Stomach (tissue), 9 donors: ENCODE measurements around the gene RASSF3. TPM values are rescaled to one million over a fixed set of nuclear protein-coding genes. Genes with fewer than 3 reads are reported as not detected.

Experiments used
- DNase-seq, 2 donors: peaks; one replicate each; pipeline versions ENCODE4 v3.0.0 to v3.0.0-alpha.2; 2013 to 2019
- H3K27ac ChIP-seq, 5 donors: fragments of 200-600 bp in 4 of 5; sonication (generic) in 4 of 5; one replicate each; pipeline ENCODE4 v1.5.1; 2013 to 2019; ENCODE audit warnings: mild to moderate bottlenecking in 1 of 5, moderate library complexity in 1 of 5
- H3K27me3 ChIP-seq, 3 donors: fragments of 200-600 bp; sonication (generic); one replicate each; pipeline ENCODE4 v1.5.1; 2017 to 2019; ENCODE audit warnings: mixed run types in 1 of 3
- H3K36me3 ChIP-seq, 4 donors: fragments of 200-600 bp; sonication (generic); 1 replicate in 3 of 4; 2 replicates in 1 of 4; pipeline ENCODE4 v1.5.1; 2016 to 2019
- H3K4me1 ChIP-seq, 4 donors: fragments of 200-600 bp; sonication (generic); one replicate each; pipeline ENCODE4 v1.5.1; 2016 to 2019
- H3K4me3 ChIP-seq, 4 donors: fragments of 200-600 bp; sonication (generic) in 3 of 4; one replicate each; pipeline ENCODE4 v1.5.1; 2016 to 2019; ENCODE audit warnings: mild to moderate bottlenecking in 1 of 4
- H3K9me3 ChIP-seq, 4 donors: fragments of 200-600 bp; sonication (generic); one replicate each; pipeline ENCODE4 v1.5.1; 2016 to 2019
- CTCF ChIP-seq, 7 experiments: fragments of 450-650 bp in 4 of 7; fragments of 200-600 bp in 3 of 7; sonication (generic) in 3 of 7; IDR thresholded peaks; one replicate each; pipeline ENCODE4 v1.5.1; 2016 to 2019; ENCODE audit warnings: antibody characterized with exemption in 7 of 7, control low read depth in 2 of 7, mild to moderate bottlenecking in 1 of 7
- EP300 ChIP-seq: sonication (generic); formaldehyde crosslinking; IDR thresholded peaks from one replicate; pipeline ENCODE4 v1.6.1; 2017; ENCODE audit warnings: antibody characterized with exemption
- POLR2A ChIP-seq, 4 donors: fragments of 450-650 bp; IDR thresholded peaks; one replicate each; pipeline ENCODE4 v1.6.1; 2016; ENCODE audit warnings: antibody characterized with exemption in 4 of 4, control low read depth in 2 of 4, mild to moderate bottlenecking in 1 of 4, moderate library complexity in 1 of 4
- POLR2AphosphoS5 ChIP-seq, 3 donors: sonication (generic); formaldehyde crosslinking; IDR thresholded peaks; one replicate each; pipeline ENCODE4 v1.6.1; 2016; ENCODE audit warnings: antibody characterized with exemption in 3 of 3
- WGBS, 5 donors: extraction: QIAGEN DNeasy Blood & Tissue Kit in 3 of 5; methylation state at CpG; one replicate each; pipeline versions ENCODE4 v1.1.5 to v1.1.7; 2013 to 2018; 5-methylcytosine and 5-hydroxymethylcytosine counted together
- intact Hi-C: fragments of 100-400 bp; cut with DNase I; formaldehyde crosslinking; loops from one replicate; pipeline ENCODE4 v1.15.1; 2023; ENCODE audit warnings: low total_unique reads
- polyA plus RNA-seq, 3 donors: library from polyadenylated mRNA; stranded (reverse); fragments of 200-250 nt; gene quantifications; one replicate each; pipeline ENCODE4 v1.2.3, GENCODE V29; 2013
- total RNA-seq, 5 donors: library from RNA; depleted of rRNA; stranded (reverse); fragments of >200 nt; gene quantifications; one replicate each; pipeline versions ENCODE4 v1.1.0 to v1.2.3, GENCODE V29; 2014 to 2016
- donor health status: healthy with polysubstance abuse.
- donor health status: Bipolar disorder and iron deficiency.
- donor health status: healthy.

Gene RASSF3
- total and polyA plus RNA-seq, 8 donors, result 29.3 to 109 (median 54.8) TPM

- peaks cover 47 to 94% (median 90%) of the 10 kb centered on the region in 4 donors for H3K36me3 ChIP-seq
- no peak for DNase-seq
- no peak overlapping the region for H3K4me3 ChIP-seq
- H3K27me3 ChIP-seq, result no peaks in the 10 kb centered on the region
- intact Hi-C loops, result no loop called here
- WGBS, 5 donors, result 97 to 100% (median 98%) methylated on average over 3 of the region's 3 CpGs
- TF ChIP-seq CTCF (IDR thresholded peaks at IDR 0.05) (no peak), POLR2A (IDR thresholded peaks at IDR 0.05) (no peak), EP300 (no peak), POLR2AphosphoS5 (IDR thresholded peaks at IDR 0.05) (no peak)
- H3K27ac ChIP-seq, result no peak overlapping the region
- peaks cover 0 to 28% (median 0%) of the 10 kb centered on the region in 4 donors for H3K4me1 ChIP-seq
- no peaks in the 10 kb centered on the region for H3K9me3 ChIP-seq
Observed at GRCh38 chr12:64743206-64743605, 132.9 kb downstream of the RASSF3 start.

- 46 to 61% (median 57%) methylated on average over 5 of the region's 5 CpGs for WGBS, 5 donors
- Histone ChIP-seq H3K4me3 (no peak overlapping the region), H3K4me1 (peaks cover 0 to 34% (median 0%) of the 10 kb centered on the region in 4 donors), H3K9me3 (no peaks in the 10 kb centered on the region), H3K27me3 (no peaks in the 10 kb centered on the region), H3K27ac (peak overlapping the region in 2 of 5 donors; percentile 10 to 52), H3K36me3 (peaks cover 35 to 89% (median 85%) of the 10 kb centered on the region in 4 donors)
- no peak for TF ChIP-seq POLR2AphosphoS5 (IDR thresholded peaks at IDR 0.05)
- TF ChIP-seq EP300, result no peak
- no peak for TF ChIP-seq POLR2A (IDR thresholded peaks at IDR 0.05)
- no peak for TF ChIP-seq CTCF (IDR thresholded peaks at IDR 0.05)
- intact Hi-C loops, result no loop called here
- peak in 1 of 2 donors; percentile 16 for DNase-seq
Observed at GRCh38 chr12:64744422-64745258, 134.3 kb downstream of the RASSF3 start.

- 66 to 77% (median 76%) methylated on average over 7 of the region's 7 CpGs for WGBS, 5 donors
- Histone ChIP-seq H3K9me3 (no peaks in the 10 kb centered on the region), H3K4me3 (no peak overlapping the region), H3K36me3 (peaks cover 35 to 89% (median 85%) of the 10 kb centered on the region in 4 donors), H3K27ac (peak overlapping the region in 2 of 5 donors; percentile 10 to 52), H3K27me3 (no peaks in the 10 kb centered on the region), H3K4me1 (peaks cover 0 to 34% (median 0%) of the 10 kb centered on the region in 4 donors)
- no peak for DNase-seq
- no peak for TF ChIP-seq POLR2AphosphoS5 (IDR thresholded peaks at IDR 0.05)
- no peak for TF ChIP-seq CTCF (IDR thresholded peaks at IDR 0.05)
- TF ChIP-seq POLR2A (IDR thresholded peaks at IDR 0.05), result no peak
- TF ChIP-seq EP300, result no peak
- intact Hi-C loops, result no loop called here
Observed at GRCh38 chr12:64745259-64745807, 135.0 kb downstream of the RASSF3 start.

- Histone ChIP-seq H3K36me3 (peaks cover 39 to 89% (median 86%) of the 10 kb centered on the region in 4 donors), H3K27me3 (no peaks in the 10 kb centered on the region), H3K4me3 (no peak overlapping the region), H3K4me1 (peaks cover 0 to 34% (median 0%) of the 10 kb centered on the region in 4 donors), H3K9me3 (no peaks in the 10 kb centered on the region), H3K27ac (peak overlapping the region in 1 of 5 donors; percentile 10)
- no peak for TF ChIP-seq POLR2A (IDR thresholded peaks at IDR 0.05)
- no peak for TF ChIP-seq POLR2AphosphoS5 (IDR thresholded peaks at IDR 0.05)
- TF ChIP-seq CTCF (IDR thresholded peaks at IDR 0.05), result no peak
- no peak for TF ChIP-seq EP300
- no peak for DNase-seq
- 74 to 97% (median 84%) methylated on average over 2 of the region's 2 CpGs for WGBS, 5 donors
- intact Hi-C loops, result no loop called here
Observed at GRCh38 chr12:64745980-64746379, 135.7 kb downstream of the RASSF3 start.
